NK-92 (cell line): ENCODE data around the gene LRRC15.

Source experiments
- DNase-seq: peaks from one replicate; lab custom pipeline; 2025; ENCODE audit not compliant: unreplicated experiment; lab: John Stamatoyannopoulos, UW

LRRC15 gene

GRCh38 chr3:194386066-194386465 is 16.5 kb upstream of the LRRC15 start:
- DNase-seq, result no peak

GRCh38 chr3:194384569-194385001 is 15.0 kb upstream of the LRRC15 start:
- no peak for DNase-seq

- DNase-seq, result no peak
These were observed 14.6 kb upstream of the LRRC15 start for GRCh38 chr3:194384156-194384555.

GRCh38 chr3:194383276-194383940 is 13.9 kb upstream of the LRRC15 start:
- no peak for DNase-seq

- DNase-seq, result no peak
These were observed 13.3 kb upstream of the LRRC15 start for GRCh38 chr3:194382892-194383223.

GRCh38 chr3:194382196-194382891 is 12.8 kb upstream of the LRRC15 start:
- DNase-seq, result no peak

- no peak for DNase-seq
These were observed 11.9 kb upstream of the LRRC15 start for GRCh38 chr3:194381460-194381875.

GRCh38 chr3:194380326-194380725 is 10.8 kb upstream of the LRRC15 start:
- DNase-seq, result no peak

DNA sequence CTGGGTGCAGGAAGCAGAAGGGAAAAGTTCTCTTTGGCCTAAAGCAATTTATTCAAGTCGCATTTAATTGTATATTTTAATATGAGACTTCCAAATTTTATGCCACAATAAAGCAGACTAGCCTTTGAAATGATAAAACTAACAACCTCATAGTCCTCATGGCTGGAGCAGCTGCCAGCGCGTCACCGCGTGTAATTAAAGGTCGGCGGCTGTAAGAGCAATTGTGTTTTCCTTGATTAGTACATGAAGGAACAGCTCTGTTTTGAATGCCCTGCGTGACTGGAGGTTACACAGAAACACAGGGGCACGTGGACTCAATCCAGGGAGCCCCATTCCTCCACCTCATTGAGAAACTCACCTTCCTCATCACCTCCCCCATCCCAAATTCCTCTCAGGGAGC is 10.1 kb upstream of the LRRC15 start:
- no peak for DNase-seq

GRCh38 chr3:194379231-194379630 is 9.7 kb upstream of the LRRC15 start:
- no peak for DNase-seq

DNA sequence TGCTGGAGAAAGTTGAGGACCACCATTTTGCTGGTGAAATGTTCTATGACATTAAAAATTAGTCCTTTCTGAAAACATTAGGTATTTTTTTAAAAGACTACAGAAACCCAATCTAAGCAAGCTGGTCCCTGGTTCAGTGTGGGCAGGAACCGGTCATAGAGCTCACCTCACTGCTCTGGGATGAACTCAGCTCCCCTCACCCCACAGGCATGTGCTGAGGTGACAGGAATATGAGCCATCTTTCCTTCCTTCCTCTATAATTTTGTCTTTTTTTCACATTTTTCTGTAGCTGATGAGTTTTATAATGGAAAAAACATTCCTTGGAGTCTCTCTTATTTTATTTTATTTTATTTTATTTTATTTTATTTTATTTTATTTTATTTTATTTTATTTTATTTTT is 8.2 kb upstream of the LRRC15 start:
- no peak for DNase-seq

- no peak for DNase-seq
These were observed 6.7 kb upstream of the LRRC15 start for GRCh38 chr3:194376241-194376560.

DNA sequence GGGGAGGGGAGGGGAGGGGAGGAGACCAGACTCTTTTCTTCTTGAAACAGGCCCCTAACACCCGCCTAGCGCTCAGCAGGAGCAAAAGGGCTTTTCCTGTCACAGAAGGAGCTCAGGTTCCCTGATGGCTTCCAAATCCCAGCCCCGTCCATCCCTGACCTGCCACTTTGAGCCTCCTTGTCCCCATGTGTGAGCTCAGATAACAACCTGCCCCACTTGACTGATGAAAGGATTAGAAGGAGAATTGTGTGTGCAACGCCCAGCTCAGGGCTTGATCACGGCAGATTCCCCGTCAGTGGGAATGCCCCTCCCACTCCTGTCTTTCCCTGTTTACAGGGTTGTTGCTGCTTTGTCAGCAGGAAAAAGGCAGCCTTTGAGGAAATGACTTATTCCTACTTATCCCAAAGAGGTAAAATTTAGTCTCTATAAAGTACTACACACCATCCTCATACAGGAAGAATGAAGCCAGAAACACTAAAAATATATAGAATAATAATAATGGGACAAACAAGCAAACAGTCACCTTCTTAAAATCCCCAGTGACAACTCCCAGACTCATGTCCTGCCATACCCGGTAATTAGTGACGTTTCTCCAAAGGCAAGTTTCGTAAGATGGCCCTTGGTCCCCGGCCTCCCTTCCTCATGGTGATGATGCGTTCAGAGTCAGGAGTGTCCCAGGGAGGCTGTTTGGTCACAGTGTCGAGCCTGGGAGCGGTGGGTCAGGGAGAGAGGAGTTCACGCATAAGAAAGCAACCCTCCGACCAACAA is 6.1 kb upstream of the LRRC15 start:
- no peak for DNase-seq

GRCh38 chr3:194374935-194375334 is 5.4 kb upstream of the LRRC15 start:
- DNase-seq, result no peak

GRCh38 chr3:194373899-194374298 is 4.4 kb upstream of the LRRC15 start:
- no peak for DNase-seq

- DNase-seq, result no peak
These were observed 3.5 kb upstream of the LRRC15 start for GRCh38 chr3:194373028-194373427.

- DNase-seq, result no peak
These were observed 1.2 kb upstream of the LRRC15 start for GRCh38 chr3:194370753-194371152.

DNA sequence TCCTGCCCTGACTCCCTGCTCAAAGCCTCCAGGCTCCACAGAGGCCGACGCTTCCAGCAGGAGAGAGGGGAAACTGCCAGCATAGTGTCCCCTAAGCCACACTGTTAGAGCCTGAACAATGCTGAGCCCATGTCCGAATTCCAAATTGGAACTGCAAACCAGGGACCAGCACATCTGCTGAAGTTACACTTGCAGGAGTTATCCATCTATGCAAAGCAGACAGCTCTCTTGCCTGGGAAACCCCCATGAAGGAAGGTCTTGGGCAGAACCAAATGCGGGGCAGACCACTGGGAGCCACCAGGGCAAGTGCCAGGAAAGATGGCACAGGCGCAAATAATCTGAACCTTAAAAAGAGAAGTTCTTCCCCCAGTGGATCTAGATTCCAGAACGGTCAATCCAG is 625 bp downstream of the LRRC15 start:
- no peak for DNase-seq

GRCh38 chr3:194367992-194368841 is 1.3 kb downstream of the LRRC15 start:
- DNase-seq, result no peak

DNA sequence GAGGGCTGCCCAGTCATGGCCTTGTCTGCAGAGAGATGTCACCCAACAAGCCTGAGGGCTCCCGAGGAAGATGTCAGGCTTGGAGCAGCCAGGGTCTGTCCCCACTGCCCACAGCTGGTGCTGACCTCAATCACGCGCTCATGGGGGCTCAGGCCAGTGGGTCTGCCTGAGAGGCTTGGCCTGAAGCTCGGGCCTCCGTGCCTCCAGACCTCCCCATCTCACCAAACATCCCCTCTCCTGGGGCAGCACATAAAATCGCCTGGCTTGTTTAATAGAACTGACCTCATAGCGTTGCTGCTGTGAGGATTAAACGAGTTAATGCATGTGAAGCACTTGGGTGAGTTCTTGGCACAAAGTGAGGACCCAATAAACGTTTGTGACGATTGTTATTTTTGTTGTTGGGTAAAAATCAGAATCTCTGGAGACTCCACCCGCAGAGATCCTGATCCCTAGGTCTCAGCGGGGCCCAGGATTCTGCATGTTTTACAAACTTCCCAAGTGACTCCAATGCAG is 3.5 kb downstream of the LRRC15 start:
- DNase-seq, result no peak

DNA sequence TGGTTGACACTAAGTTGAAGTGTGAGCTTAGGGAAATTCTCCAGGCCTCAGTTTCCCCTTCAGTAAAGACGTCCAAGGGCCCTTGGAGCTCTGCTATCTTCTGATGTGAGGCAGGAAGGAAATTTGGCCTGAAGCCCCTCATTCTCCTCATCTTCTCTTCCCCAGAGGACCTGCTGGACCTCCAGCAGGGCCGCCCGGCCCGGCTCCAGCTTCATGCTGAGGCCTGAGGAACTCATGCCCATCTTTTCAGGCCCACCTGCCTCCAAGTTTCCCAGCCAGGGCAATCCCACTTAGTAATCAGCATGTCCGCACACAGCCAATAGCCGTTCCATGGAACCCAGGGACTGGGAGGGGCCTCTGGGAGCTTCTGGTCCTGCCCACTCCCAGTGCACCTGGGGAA is 4.0 kb downstream of the LRRC15 start:
- DNase-seq, result no peak
